Hepatic stellate cell (primary cell): ENCODE results near the gene CTCF.

Experiments
- DNase-seq: peaks from one replicate; pipeline ENCODE4 v3.0.0; 2011; ENCODE audit warnings: low spot score

CTCF gene

DNA sequence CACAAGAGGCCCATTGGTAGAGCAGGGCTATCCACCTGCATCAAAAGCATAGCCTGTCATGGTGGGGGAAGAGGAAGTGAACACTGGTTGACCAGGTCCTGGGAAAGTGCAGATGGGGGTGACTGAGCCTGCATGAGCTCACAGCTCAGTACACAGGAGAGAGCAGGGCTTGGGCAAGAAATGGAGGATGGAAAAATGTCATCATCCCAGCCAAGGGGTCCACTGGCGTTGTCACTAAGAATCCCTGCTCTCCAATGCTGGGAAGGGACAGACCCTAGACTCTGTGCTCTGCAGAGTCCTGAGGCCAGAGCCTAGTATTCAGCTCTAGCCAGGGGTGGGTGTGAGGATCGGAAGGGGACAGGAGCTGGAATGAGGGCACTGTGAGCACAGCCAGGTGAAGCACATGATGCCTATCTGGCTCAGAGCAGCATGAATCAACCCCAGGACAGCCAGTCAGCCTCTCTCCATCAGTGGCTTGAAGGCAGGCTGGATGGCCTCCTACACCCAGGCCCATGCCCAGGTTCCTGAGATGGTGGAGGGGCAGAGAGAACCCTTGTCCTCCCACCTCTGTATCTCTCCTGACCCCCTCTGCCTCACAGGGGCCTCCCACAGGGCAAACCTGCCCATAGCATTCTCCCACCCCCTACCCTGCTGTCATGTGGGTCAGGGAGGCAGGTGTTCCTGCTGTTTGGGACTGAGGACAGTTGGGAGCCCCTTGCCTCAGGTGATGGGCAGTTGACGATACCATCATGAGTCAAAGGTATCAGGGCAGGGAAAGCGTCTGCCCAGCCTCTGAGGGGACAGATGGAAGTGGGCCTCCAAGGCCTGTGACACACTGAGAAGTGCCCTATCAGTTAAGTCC lies 13.8 kb upstream of the CTCF start:
- DNase-seq: peak; percentile 8

DNA sequence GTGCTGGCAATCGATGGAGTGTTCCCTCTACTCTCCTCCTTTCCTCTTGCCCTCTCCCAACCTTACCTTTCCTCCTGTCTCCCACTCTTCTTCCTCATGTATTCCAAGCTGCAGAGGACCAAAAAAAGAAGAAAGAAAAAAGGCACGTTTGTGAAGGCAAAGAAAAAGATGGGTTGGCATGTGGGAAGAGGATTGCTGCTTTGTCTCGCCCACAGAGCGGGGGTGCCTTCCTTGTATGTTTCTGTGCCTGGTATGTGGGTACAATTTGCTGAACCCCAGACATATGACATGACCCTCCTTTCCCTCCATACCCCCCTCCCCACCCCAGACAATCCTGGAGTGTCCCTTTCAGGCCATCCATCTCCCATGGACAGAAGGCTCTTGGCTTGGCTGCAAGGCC lies 13.1 kb upstream of the CTCF start:
- DNase-seq: no peak

DNA sequence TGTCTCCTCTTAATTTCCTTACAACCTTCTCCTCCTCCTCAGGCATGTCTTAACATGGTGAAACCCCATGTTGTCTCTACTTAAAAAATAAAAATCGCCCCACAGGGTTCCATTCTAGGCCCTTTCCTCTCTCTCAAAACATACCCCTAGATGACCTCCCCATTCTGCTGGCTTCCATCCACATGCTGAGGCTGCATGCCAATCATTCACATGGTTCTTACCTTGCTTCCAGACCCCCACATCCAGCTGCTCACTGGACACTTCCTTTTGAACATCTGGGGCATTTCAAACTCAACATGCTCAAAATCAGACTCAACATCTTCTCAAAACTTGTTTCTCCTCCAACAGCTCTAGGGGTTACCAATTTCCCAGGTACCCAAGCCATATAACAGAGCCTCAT lies 12.4 kb upstream of the CTCF start:
- DNase-seq: no peak

DNA sequence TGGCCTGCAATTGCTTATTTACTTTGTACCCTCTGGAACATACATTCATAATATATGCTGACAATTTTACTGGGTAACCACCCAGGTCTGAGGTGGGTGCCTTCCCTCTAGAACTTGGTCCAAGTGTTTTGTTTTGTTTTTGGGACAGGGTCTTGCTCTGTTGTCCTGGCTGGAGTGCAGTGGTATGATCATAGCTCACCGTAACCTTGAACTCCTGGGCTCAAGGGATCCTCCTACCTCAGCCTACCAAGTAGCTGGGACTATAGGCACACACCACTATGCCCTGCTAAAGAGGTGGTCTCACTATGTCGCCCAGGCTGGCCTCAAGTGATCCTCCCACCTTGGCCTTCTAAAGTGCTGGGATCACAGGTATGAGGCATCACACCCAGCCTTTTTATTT lies 11.2 kb upstream of the CTCF start:
- DNase-seq: no peak

DNA sequence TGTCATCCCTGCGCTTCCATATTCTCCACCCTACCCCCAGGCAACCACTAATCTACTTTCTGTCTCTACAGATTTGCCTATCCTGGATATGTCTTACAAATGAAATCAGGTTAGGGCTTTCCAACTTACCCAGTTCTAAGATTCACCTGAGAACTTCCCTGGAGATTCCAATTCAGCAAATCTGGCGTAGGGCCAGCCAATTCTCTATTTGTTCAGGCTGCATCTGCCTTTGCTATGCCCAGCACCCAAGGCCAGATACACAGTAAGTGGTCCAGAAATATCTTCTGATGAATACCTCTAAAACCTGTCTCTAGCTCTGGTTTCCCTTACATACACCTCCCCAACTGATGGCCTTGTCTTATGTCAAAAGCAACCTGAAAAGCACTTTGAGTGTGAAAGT lies 10.4 kb upstream of the CTCF start:
- no peak for DNase-seq

DNA sequence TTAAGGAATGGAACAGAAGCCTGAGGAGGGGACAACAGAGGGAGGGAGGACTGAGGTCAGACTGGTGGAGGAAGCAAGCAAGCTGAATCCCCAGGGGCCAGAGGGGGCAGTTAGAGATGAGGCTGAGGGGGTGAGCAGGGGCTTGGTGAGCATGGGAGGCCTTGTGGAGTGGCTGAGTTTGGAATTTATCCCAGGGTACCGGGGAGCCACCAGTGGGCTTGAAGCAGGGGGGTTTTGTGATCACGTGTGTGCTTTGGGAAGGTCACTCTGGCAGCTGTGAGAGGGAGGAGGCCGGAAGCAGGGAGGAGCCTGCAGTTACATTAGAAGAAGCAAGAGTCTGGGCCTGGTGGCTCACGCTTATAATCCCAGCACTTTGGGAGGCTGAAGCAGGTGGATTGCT lies 9.8 kb upstream of the CTCF start:
- DNase-seq: peak; percentile 4

DNA sequence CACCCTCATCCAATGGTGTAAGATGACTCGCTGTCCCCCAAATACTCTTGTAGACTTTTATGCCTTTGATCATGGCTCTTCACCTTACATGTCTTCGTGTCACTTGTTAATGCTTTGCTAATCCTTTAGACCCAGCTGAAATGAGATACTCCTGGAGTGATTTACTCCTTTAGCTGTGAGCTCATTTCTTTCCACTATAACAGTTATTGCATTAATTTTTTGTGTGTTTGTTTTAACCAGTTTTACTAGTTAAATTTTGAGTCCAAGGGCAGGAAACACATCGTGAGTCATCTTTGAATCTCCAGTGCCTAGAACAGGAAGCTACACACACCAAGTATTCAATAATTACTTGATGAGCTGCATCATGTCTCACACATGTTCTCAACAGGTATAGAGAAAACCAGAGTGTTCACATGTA lies 6.5 kb upstream of the CTCF start:
- DNase-seq: no peak

DNA sequence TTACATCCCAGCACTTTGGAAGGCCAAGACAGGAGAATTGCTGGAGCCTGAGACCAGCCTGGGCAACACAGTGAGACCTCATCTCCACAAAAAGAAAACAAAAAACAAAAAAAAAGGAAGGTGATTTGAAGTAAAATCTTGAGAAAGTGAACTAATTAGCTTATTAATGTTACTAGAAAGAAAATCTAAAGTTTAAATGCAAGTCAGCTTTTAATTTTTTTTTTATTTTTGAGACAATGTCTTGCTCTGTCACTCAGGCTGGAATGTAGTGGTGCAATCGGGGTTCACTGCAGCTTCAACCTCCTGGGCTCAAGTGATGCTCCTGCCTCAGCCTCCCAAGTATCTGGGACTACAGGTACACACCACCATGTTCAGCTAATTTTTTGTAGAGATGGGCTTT lies 3.5 kb upstream of the CTCF start:
- DNase-seq: no peak

DNA sequence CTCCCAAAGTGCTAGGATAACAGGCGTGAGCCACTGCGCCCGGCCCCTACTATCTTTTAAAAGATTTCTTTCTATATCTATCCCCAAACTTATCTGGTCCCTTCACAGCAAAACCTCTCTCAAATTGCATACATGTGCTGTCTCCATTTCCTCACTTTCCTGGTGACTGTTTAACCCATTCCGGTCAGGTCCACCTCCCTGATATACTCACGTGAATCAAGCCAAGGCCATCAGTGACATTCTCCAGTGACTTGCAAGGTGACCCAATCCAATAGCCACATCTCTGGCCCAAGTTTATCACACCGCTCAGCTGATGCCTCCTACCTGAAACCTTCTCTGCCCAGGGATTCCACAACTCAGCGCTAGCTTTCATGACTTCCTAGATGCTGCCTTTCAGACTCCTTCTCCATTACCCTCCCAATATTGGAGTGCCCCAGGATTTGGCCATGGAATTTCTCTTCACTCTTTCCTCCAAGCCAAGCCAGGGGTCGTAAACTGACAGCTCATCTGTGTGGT lies 1.4 kb upstream of the CTCF start:
- no peak for DNase-seq

DNA sequence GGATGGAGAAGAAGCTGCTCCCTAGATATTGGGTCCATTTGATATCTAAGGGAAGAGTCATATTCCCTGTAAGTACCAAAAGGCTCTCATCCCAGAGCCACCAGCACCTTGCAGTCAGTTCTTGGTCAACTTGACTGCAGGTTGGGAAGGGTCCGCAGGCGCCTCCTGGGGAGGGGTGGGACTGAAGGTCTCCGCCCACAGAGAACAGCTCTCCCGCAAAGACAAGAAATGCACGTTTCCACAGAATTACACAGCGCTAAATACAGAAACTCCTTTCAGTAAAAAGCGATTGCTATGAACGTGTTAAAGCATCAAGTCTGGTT lies 864 bp upstream of the CTCF start:
- DNase-seq: no peak

DNA sequence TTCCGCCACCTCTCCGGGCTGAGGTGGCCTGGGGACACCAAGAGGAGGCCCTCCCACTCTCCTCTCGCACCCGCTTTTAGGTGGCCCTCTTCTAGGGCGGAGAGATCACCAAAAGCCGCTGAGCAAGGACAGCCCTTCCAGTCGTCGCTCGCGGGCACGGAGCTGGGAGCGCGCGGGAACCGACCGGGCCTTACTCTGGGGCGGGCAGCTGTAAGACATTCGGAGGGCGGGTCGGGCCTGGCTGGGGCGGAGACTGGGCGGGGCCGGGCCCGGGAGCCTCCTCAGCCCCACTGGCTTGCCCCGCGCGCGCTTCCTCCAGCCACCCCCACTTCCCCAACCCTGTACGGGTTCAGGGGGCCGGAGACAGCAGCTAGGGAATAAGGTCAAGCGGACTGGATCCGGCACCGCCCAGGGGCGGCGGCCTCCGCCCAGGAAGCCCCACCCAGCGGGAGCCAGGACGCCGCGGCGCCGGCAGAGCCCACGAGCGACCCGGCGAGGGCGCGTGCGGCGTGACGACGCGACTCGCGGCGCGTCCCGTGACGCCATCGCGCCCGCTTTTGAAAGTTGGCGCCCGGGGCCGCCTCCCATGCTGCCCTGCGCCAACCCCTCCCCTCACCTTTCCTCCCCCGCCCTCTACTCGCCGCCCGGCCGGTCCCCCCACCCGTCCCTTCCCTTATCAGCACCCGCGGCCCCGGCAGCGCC lies 351 bp upstream of the CTCF start:
- DNase-seq: peak; percentile 96

DNA sequence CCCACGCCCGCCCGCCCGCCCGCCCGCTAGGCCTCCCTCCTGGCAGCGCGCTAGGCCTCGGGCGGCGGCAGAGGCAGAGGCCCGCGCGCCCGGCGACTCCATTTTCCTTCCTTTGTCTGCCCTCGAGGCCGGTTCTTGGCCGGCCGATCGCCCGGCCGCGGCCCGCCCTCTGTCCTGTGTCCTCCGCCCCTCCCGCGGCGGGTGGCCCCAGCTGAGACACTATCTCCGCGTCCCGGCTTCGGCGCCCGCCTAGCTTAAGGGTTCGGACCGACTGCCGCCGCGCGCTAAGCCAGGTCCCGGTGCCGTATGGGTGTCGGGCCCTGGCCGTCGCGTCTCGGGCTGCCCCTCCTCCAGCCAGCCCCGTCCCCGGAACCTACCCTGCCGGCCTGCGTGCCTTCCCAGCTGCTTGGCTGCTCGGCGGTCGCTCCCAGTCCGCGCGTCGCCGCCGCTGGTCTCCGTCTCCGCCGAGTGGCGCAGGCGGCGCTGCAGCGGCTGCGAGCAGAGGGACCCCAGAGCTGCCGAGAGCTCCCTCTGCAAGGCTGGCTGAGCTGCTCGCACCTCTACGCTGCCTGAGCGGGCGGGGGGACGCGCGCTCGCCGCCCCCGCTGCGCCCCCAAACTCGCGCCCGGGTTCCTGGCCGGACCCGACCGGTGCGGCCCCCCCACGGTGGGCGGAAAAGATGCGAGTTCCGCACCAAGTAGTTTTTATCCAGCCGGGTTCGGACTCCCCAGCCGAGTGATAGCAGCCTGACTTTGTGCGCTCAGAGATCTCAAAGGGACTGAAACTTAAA lies 787 bp downstream of the CTCF start:
- no peak for DNase-seq

DNA sequence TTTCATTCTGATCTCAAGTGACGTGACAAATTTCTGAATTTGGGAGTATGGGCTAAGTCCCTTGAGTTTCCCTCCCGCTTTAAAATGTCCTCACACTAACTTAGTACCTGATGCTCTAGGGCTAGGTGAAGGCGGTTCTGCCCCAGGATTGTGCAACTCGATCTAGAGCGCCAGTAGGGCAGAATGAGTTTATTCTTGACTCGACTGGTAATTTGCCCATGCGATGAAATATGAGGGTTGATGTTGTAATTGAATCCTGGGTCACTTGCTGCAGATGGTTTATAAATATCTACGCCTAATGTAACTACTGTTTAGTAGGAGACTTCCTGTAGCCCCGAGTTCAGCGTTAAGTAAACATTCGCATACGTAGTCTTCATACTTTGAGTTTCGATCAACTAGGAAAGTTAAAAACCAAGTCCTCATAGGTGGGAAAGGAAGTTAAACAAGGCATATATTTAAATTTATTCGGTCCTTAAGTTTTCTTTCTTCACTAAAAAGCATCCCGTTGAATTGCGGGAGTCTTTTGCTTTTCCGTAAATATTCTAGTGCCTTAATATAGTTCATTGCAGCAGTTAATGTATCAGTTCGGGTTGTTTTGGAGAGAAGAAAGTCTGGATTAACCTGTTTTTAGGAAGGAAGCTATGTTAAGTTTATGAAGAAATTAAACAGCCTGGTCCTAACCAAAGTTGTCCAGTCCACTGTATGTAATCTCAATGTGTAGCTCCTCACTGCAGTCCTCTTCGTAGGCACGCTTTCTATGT lies 1.6 kb downstream of the CTCF start:
- no peak for DNase-seq

DNA sequence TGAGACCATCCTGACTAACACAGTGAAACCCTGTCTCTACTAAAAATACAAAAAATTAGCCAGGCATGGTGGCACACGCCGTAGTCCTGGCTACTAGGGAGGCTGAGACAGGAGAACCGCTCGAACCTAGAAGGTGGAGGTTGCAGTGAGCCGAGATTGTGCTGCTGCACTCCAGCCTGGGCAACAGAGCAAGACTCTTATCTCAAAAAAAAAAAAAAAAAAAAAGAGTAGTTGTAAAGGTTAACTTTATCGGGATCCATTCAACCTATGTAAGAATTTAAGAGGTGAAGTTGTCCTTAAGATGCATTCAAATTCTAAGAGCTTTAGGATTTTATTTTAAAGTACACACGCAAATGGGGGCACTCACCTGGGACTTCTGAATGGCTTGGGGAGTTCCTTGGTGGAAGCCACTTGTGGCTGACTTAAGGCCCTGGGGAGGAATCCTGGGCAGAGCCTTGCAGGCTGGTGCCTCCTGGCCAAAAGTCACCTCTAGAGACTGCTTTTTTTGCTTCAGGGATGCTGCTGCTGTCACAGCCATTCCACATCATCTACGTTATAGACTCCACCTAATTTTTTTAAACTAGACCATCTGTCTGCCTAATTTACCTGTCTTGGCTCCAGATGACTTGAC lies 3.3 kb downstream of the CTCF start:
- no peak for DNase-seq

DNA sequence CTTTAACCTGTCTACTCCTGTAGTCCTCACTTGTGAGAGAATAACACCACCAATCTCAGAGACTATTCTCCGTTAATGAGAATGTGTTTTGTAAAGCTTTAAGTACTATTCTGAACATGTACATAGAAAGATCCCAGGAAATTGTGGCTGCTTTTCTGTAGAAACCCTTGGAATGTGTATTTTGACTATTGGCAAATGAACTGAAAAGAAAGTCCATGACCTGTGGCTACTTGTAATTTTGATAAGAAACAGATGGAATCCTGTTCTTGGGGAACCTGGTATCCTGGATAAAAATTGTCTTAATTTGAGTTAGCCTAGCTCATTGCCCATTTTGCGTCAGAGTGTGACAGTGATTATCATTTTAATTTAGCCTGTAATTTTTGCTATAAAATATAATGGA lies 9.1 kb downstream of the CTCF start:
- no peak for DNase-seq

DNA sequence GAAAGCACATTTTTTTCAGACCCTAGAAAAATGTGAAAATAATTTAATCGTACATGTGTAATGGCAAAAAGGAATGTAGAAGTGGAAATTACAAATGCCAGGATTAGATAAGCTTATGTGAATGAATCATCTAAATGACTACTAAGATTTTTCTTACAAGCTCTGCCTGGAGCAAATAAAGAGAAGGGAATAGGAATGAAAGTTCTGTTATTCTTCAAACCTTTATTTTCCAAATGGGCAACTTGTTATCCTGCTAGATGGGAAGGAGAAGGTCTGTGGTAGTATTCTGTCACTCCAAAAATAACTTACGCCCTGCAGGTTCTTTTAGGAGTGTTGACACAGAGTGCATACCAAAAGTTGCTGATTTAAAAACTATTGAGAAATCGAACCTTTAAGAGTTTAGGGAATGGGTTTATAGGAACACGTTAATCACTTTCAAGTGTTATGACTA lies 9.7 kb downstream of the CTCF start:
- peak; percentile 64 for DNase-seq

DNA sequence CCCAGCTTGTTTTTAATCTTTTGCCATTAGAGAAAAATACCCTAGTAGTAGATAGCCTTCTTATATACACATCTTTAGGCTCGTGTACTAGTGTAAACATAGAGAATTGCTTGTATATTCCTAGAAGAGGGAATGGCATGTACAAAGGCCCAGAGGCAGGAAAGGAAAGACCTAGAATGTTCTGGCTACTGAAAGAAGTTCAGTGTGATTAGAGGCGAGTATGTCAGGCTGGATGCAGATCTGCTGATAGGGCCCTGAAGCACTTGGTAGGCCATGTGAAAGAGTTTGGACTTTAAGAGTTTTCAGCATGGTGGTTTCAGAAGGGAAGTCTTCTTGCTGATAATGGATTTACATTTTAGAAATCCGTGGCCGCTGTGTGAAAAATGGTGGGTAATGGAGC lies 17.4 kb downstream of the CTCF start:
- DNase-seq: no peak

DNA sequence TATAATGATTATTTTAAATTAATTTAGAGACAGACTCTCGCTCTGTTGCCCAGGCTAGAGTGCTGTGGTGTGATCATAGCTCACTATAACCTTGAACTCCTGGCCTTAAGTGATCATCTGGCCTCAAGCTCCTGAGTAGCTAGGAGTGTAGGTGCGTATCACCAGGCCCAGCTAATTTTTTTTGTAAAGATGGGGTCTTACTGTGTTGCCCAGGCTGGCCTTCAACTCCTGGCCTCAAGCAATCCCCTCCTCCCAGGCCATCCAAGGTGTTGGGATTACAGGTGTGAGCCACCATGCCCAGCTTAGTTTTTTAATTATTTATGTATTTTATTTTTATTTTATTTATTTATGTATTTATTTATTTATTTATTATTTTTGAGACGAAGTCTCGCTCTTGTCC lies 17.9 kb downstream of the CTCF start:
- DNase-seq: no peak

DNA sequence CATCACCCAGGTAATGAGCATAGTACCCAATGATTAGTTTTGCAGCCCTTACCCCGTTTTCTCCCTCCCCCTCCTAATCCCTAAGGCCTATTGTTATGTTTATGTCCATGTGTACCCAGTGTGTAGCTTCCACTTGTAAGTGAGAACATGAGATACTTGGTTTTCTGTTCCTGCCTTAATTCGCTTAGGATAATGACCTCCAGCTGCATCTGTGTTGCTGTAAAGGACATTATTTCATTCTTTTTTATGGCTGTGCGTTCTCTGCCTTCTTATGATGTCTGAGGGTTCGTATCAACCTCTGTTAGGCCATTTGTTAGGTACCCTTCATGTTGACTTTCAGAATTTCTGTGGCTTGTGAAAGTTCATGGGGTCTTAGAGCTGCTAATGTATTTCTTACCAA lies 31.0 kb downstream of the CTCF start:
- no peak for DNase-seq

DNA sequence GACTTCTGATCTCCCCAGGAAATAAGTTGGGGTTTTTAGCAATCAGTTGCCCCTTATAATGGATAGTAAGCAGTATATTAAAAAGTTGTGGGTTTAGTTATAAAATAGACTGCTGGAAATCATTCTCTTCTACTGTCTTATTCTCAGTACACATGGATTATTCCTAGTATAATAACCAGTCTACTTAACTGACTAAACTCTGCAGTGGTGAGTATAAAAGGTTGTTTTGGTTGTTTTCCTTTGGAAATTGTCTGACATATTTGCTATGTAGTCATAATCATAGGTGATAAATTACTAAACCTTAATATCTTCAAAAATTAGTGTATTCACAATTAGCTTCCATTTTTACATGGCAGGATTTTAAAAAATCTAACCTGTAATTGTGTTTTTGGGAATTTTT lies 31.4 kb downstream of the CTCF start:
- DNase-seq: no peak

DNA sequence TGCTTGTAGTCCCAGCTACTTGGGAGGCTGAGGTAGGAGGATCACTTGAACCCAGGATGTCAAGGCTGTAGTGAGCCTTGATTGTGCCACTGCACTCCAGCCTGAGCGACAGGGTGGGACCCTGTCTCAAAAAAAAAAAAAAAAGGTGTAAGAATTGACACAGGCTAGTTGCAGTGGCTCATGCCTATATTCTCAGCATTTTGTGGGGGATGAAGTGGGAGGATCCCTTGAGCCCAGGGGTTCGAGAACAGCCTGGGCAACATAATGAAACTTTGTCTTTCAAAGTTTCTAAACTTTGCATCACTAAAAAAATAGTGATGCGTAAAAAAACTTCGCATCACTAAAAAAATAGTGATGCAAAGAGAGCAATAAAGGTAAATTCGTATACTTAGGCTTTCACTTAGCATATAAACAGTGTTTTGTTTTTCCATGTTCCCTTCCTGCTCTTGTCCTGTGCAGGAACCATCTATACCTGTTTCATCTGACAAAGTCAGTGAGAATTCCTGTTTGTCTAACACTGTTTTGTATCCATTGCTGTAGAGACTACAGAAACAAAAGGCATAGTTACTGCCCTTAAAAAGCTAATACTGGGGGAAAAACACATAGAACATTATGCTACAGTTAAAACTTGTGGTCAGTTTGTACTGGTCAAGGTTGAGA lies 32.1 kb downstream of the CTCF start:
- no peak for DNase-seq
